ENCODE data around the gene SMIM5.

The SMIM5 gene

GRCh38 chr17:75603123-75603522, 30.1 kb upstream of the SMIM5 start:
- Histone ChIP-seq H3K27ac (ENCODE audit: low read depth, low read length) (no peak overlapping the region), H3K27me3 (ENCODE audit: control insufficient read depth in 5 of 5, insufficient read depth in 4 of 5, low read length in 5 of 5) (no peaks in the 10 kb centered on the region)

GRCh38 chr17:75604034-75604695, 29.1 kb upstream of the SMIM5 start:
- Histone ChIP-seq H3K4me1 (ENCODE audit: control insufficient read depth in 5 of 5, insufficient read depth in 5 of 5, low read length in 5 of 5) (peaks cover 0 to 4% (median 0%) of the 10 kb centered on the region in 5 donors), H3K9me3 (ENCODE audit: control insufficient read depth in 5 of 5, low read length in 5 of 5) (no peaks in the 10 kb centered on the region), H3K4me3 (ENCODE audit: low read depth in 1 of 5, low read length in 5 of 5) (no peak overlapping the region), H3K27ac (ENCODE audit: low read depth, low read length) (no peak overlapping the region), H3K9ac (ENCODE audit: low read length in 5 of 5) (no peak overlapping the region), H3K27me3 (ENCODE audit: control insufficient read depth in 5 of 5, insufficient read depth in 4 of 5, low read length in 5 of 5) (no peaks in the 10 kb centered on the region), H3K36me3 (ENCODE audit: control insufficient read depth in 5 of 5, insufficient read depth in 5 of 5, low read length in 5 of 5) (peaks cover 0 to 8% (median 4%) of the 10 kb centered on the region in 5 donors)

More at GRCh38 chr17:75603123-75603522, 30.1 kb upstream of the SMIM5 start:
- peaks cover 0 to 4% (median 0%) of the 10 kb centered on the region in 5 donors for H3K4me1 ChIP-seq (ENCODE audit: control insufficient read depth in 5 of 5, insufficient read depth in 5 of 5, low read length in 5 of 5)
- no peak overlapping the region for H3K4me3 ChIP-seq (ENCODE audit: low read depth in 1 of 5, low read length in 5 of 5)
- no peaks in the 10 kb centered on the region for H3K9me3 ChIP-seq (ENCODE audit: control insufficient read depth in 5 of 5, low read length in 5 of 5)
- peaks cover 0 to 8% (median 4%) of the 10 kb centered on the region in 5 donors for H3K36me3 ChIP-seq (ENCODE audit: control insufficient read depth in 5 of 5, insufficient read depth in 5 of 5, low read length in 5 of 5)
- H3K9ac ChIP-seq (ENCODE audit: low read length in 5 of 5): no peak overlapping the region

- H3K36me3 ChIP-seq (ENCODE audit: control insufficient read depth in 5 of 5, insufficient read depth in 5 of 5, low read length in 5 of 5): peaks cover 0 to 12% (median 6%) of the 10 kb centered on the region in 5 donors
- H3K27me3 ChIP-seq (ENCODE audit: control insufficient read depth in 5 of 5, insufficient read depth in 4 of 5, low read length in 5 of 5): no peaks in the 10 kb centered on the region
- H3K9ac ChIP-seq (ENCODE audit: low read length in 5 of 5): no peak overlapping the region
- H3K4me3 ChIP-seq (ENCODE audit: low read depth in 1 of 5, low read length in 5 of 5): no peak overlapping the region
- peaks cover 0 to 4% (median 0%) of the 10 kb centered on the region in 5 donors for H3K4me1 ChIP-seq (ENCODE audit: control insufficient read depth in 5 of 5, insufficient read depth in 5 of 5, low read length in 5 of 5)
- no peak overlapping the region for H3K27ac ChIP-seq (ENCODE audit: low read depth, low read length)
- H3K9me3 ChIP-seq (ENCODE audit: control insufficient read depth in 5 of 5, low read length in 5 of 5): no peaks in the 10 kb centered on the region
Observed at GRCh38 chr17:75605790-75606189, 27.4 kb upstream of the SMIM5 start.

GRCh38 chr17:75607086-75607485, 26.1 kb upstream of the SMIM5 start:
- H3K4me1 ChIP-seq (ENCODE audit: control insufficient read depth in 5 of 5, insufficient read depth in 5 of 5, low read length in 5 of 5): peaks cover 0 to 4% (median 0%) of the 10 kb centered on the region in 5 donors

DNA sequence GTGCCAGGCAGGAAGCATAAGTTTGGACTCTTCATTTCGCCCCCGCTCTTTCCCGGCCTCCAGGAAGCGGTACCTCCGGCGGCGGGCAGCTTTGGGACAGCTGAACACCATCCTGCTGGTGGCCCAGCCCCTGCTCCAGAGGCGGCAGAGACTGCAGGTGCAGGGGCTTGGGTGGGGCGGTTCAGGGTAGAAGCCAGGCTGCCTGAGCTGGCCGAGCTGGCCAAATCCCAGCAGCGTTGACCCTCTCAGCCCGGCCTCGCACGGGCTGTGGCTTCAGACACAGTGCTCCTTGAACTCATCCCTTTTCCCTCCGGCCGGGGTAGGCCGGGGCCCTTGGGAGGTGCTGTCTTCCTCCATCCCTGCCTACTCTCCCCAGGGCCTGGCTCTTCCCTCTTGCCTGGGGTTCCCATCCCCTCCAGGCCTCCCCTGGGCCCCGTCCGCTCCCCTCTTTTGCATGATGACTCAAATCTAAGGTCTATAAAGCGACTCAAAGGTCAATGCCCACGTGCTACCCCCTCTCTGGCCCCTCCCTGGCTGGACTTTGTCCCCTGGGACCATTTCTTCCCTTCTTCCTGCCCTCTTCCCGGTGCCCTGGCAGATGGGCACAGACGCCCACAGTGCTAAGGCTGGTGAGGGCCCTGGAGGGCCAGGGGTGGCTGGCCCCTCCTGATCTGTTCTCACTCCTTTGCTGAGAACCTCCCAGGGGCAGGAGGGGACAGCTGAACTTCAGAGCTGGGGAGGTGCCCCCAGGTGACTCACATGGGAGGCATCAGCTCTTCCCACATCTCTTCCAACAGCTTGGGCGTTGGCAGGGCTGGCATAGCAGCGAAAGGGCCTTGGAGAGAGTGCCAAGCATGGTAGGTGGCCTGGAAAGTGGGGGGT, 22.9 kb upstream of the SMIM5 start:
- H3K9me3 ChIP-seq (ENCODE audit: control insufficient read depth in 5 of 5, low read length in 5 of 5): no peaks in the 10 kb centered on the region
- H3K27ac ChIP-seq (ENCODE audit: low read depth, low read length): no peak overlapping the region
- peaks cover 0 to 45% (median 35%) of the 10 kb centered on the region in 5 donors for H3K36me3 ChIP-seq (ENCODE audit: control insufficient read depth in 5 of 5, insufficient read depth in 5 of 5, low read length in 5 of 5)
- no peaks in the 10 kb centered on the region for H3K27me3 ChIP-seq (ENCODE audit: control insufficient read depth in 5 of 5, insufficient read depth in 4 of 5, low read length in 5 of 5)
- no peaks in the 10 kb centered on the region for H3K4me1 ChIP-seq (ENCODE audit: control insufficient read depth in 5 of 5, insufficient read depth in 5 of 5, low read length in 5 of 5)
- H3K9ac ChIP-seq (ENCODE audit: low read length in 5 of 5): no peak overlapping the region
- H3K4me3 ChIP-seq (ENCODE audit: low read depth in 1 of 5, low read length in 5 of 5): no peak overlapping the region

More at GRCh38 chr17:75607086-75607485, 26.1 kb upstream of the SMIM5 start:
- Histone ChIP-seq H3K4me3 (ENCODE audit: low read depth in 1 of 5, low read length in 5 of 5) (no peak overlapping the region), H3K36me3 (ENCODE audit: control insufficient read depth in 5 of 5, insufficient read depth in 5 of 5, low read length in 5 of 5) (peaks cover 0 to 18% (median 12%) of the 10 kb centered on the region in 5 donors), H3K9ac (ENCODE audit: low read length in 5 of 5) (no peak overlapping the region), H3K27ac (ENCODE audit: low read depth, low read length) (no peak overlapping the region), H3K9me3 (ENCODE audit: control insufficient read depth in 5 of 5, low read length in 5 of 5) (no peaks in the 10 kb centered on the region), H3K27me3 (ENCODE audit: control insufficient read depth in 5 of 5, insufficient read depth in 4 of 5, low read length in 5 of 5) (no peaks in the 10 kb centered on the region)

DNA sequence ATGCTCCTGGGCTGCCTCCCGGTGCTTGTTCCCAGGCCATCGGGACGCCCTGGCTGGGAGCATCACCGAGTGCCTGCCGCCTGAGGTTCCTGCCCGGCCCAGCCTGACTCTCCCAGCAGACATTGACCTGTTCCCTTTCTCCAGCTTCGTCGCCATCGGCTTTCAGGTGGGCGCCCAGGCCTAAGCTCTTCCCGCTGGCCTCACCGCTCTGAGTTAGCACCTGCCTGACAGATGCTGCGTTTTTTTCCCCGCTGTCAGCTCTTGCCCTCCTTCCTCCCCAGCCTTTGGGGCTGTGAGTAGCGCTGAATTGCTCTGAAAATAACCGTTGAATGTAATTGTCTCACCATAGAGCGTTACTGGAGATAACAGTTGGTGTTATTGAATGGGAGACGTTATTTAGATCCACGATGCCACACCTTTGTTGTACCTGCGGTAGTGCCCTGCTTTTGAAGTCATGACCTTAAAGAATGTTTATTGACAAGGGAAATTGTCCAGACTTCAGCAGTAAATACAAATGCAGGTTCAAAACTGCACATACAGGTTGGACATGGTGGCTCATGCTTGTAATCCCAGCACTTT, 21.3 kb upstream of the SMIM5 start:
- Histone ChIP-seq H3K4me1 (ENCODE audit: control insufficient read depth in 5 of 5, insufficient read depth in 5 of 5, low read length in 5 of 5) (no peaks in the 10 kb centered on the region), H3K27me3 (ENCODE audit: control insufficient read depth in 5 of 5, insufficient read depth in 4 of 5, low read length in 5 of 5) (no peaks in the 10 kb centered on the region), H3K4me3 (ENCODE audit: low read depth in 1 of 5, low read length in 5 of 5) (no peak overlapping the region), H3K9me3 (ENCODE audit: control insufficient read depth in 5 of 5, low read length in 5 of 5) (no peaks in the 10 kb centered on the region), H3K27ac (ENCODE audit: low read depth, low read length) (no peak overlapping the region), H3K36me3 (ENCODE audit: control insufficient read depth in 5 of 5, insufficient read depth in 5 of 5, low read length in 5 of 5) (peaks cover 0 to 60% (median 48%) of the 10 kb centered on the region in 5 donors), H3K9ac (ENCODE audit: low read length in 5 of 5) (peak overlapping the region in 1 of 5 donors; percentile 5)

DNA sequence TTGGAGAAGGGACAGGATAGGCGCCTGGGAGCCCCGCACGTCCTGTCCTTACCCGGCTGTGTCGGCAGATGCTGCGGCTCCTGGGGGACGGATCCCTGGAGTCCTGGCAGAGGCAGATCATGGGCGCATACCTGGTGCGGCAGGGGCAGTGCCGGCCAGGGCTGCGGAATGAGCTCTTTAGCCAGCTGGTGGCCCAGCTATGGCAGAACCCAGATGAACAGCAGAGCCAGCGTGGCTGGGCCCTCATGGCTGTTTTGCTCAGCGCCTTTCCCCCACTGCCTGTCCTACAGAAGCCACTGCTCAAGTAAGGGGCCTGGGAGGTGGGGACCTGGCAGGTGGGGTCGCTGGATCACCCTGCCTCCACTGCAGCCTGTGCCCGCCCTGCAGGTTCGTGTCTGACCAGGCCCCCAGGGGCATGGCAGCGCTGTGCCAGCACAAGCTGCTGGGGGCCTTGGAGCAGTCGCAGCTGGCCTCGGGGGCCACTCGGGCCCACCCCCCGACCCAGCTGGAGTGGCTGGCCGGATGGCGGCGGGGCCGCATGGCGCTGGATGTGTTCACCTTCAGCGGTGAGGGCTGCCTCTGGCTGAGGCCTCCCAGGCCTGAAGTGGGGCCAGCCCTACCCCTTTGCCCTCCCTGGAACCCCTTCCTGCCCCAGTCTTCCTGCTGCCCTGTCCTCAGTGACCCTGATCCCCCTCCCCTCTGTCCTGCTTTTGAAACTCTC, 20.2 kb upstream of the SMIM5 start:
- no peak overlapping the region for H3K9ac ChIP-seq (ENCODE audit: low read length in 5 of 5)
- H3K27me3 ChIP-seq (ENCODE audit: control insufficient read depth in 5 of 5, insufficient read depth in 4 of 5, low read length in 5 of 5): no peaks in the 10 kb centered on the region
- H3K27ac ChIP-seq (ENCODE audit: low read depth, low read length): no peak overlapping the region
- H3K4me3 ChIP-seq (ENCODE audit: low read depth in 1 of 5, low read length in 5 of 5): no peak overlapping the region
- peaks cover 0 to 71% (median 59%) of the 10 kb centered on the region in 5 donors for H3K36me3 ChIP-seq (ENCODE audit: control insufficient read depth in 5 of 5, insufficient read depth in 5 of 5, low read length in 5 of 5)
- H3K4me1 ChIP-seq (ENCODE audit: control insufficient read depth in 5 of 5, insufficient read depth in 5 of 5, low read length in 5 of 5): no peaks in the 10 kb centered on the region
- no peaks in the 10 kb centered on the region for H3K9me3 ChIP-seq (ENCODE audit: control insufficient read depth in 5 of 5, low read length in 5 of 5)

DNA sequence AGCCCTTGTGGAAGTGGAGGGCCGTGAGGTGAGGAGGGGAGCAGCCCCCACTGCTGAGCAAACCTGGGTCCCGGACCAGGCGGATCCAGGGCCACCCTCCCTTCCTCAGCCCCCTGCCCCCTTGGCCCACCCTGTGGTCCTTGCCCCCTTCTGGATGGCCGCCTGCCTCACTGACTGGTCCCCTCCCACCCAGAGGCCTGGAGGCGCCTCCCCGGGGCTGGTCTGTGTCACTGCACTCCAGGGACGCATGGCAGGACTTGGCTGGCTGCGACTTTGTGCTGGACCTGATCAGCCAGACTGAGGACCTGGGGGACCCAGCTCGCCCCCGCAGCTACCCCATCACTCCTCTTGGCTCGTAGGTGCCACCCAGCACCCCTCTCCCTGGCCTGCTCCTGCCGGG, 19.2 kb upstream of the SMIM5 start:
- peaks cover 0 to 81% (median 67%) of the 10 kb centered on the region in 5 donors for H3K36me3 ChIP-seq (ENCODE audit: control insufficient read depth in 5 of 5, insufficient read depth in 5 of 5, low read length in 5 of 5)
- no peaks in the 10 kb centered on the region for H3K27me3 ChIP-seq (ENCODE audit: control insufficient read depth in 5 of 5, insufficient read depth in 4 of 5, low read length in 5 of 5)
- no peaks in the 10 kb centered on the region for H3K4me1 ChIP-seq (ENCODE audit: control insufficient read depth in 5 of 5, insufficient read depth in 5 of 5, low read length in 5 of 5)
- no peak overlapping the region for H3K27ac ChIP-seq (ENCODE audit: low read depth, low read length)
- H3K4me3 ChIP-seq (ENCODE audit: low read depth in 1 of 5, low read length in 5 of 5): no peak overlapping the region
- H3K9ac ChIP-seq (ENCODE audit: low read length in 5 of 5): no peak overlapping the region
- H3K9me3 ChIP-seq (ENCODE audit: control insufficient read depth in 5 of 5, low read length in 5 of 5): no peaks in the 10 kb centered on the region

GRCh38 chr17:75614556-75615270, 18.5 kb upstream of the SMIM5 start:
- peaks cover 0 to 88% (median 74%) of the 10 kb centered on the region in 5 donors for H3K36me3 ChIP-seq (ENCODE audit: control insufficient read depth in 5 of 5, insufficient read depth in 5 of 5, low read length in 5 of 5)
- no peaks in the 10 kb centered on the region for H3K4me1 ChIP-seq (ENCODE audit: control insufficient read depth in 5 of 5, insufficient read depth in 5 of 5, low read length in 5 of 5)
- H3K4me3 ChIP-seq (ENCODE audit: low read depth in 1 of 5, low read length in 5 of 5): no peak overlapping the region
- H3K27ac ChIP-seq (ENCODE audit: low read depth, low read length): no peak overlapping the region
- H3K27me3 ChIP-seq (ENCODE audit: control insufficient read depth in 5 of 5, insufficient read depth in 4 of 5, low read length in 5 of 5): no peaks in the 10 kb centered on the region
- no peaks in the 10 kb centered on the region for H3K9me3 ChIP-seq (ENCODE audit: control insufficient read depth in 5 of 5, low read length in 5 of 5)
- no peak overlapping the region for H3K9ac ChIP-seq (ENCODE audit: low read length in 5 of 5)
